Neural cell (in vitro differentiated cells): ENCODE results near the gene GRAP2. TPM values are rescaled to one million over a fixed set of nuclear protein-coding genes. Genes with fewer than 3 reads are reported as not detected.

Experiments used
- H2AFZ ChIP-seq: fragments of 200-600, 300-800 bp; sonication (generic), shearing (Covaris generic); 2 replicates; pipeline ENCODE4 v1.6.0; 2014; ENCODE audit warnings: low read depth, mild to moderate bottlenecking, antibody characterized with exemption, low read length, moderate library complexity
- H3F3A ChIP-seq: fragments of 200-600 bp; shearing (Covaris generic); 2 replicates; pipeline ENCODE4 v1.6.1; 2016; ENCODE audit warnings: mild to moderate bottlenecking, moderate library complexity, mixed read lengths, antibody characterized with exemption, low read length; ENCODE audit not compliant: insufficient read depth, poor library complexity, severe bottlenecking
- H3K27ac ChIP-seq: fragments of 200-600, 300-800 bp; sonication (generic), shearing (Covaris generic); 2 replicates; pipeline ENCODE4 v1.5.1; 2014; ENCODE audit warnings: mild to moderate bottlenecking, low read length, moderate library complexity
- H3K27me3 ChIP-seq: fragments of 300-800, 200-600 bp; sonication (generic), shearing (Covaris generic); 2 replicates; pipeline ENCODE4 v1.6.0; 2014; ENCODE audit warnings: mild to moderate bottlenecking, low read depth, low read length, moderate library complexity; ENCODE audit not compliant: insufficient read depth
- H3K36me3 ChIP-seq: fragments of 300-800, 200-600 bp; sonication (generic), shearing (Covaris generic); 2 replicates; pipeline ENCODE4 v1.5.1; 2014; ENCODE audit warnings: mild to moderate bottlenecking, antibody characterized with exemption, low read length, moderate library complexity; ENCODE audit not compliant: insufficient read depth
- H3K4me2 ChIP-seq: fragments of 300-800, 200-600 bp; sonication (generic), shearing (Covaris generic); 2 replicates; pipeline ENCODE4 v1.6.0; 2014; ENCODE audit warnings: mild to moderate bottlenecking, low read length
- H3K4me3 ChIP-seq: fragments of 300-800, 200-600 bp; sonication (generic), shearing (Covaris generic); 2 replicates; pipeline ENCODE4 v1.5.1; 2014; ENCODE audit warnings: mild to moderate bottlenecking, low read length, moderate library complexity
- H3K79me2 ChIP-seq: fragments of 200-600 bp; shearing (Covaris generic); replicated peaks from 2 replicates; pipeline ENCODE4 v1.6.0; 2014; ENCODE audit warnings: mild to moderate bottlenecking, low read length, moderate library complexity; ENCODE audit not compliant: insufficient read depth
- H3K9ac ChIP-seq: fragments of 300-800, 200-600 bp; sonication (generic), shearing (Covaris generic); 2 replicates; pipeline ENCODE4 v1.6.1; 2016; ENCODE audit warnings: mild to moderate bottlenecking, low read length, mixed read lengths
- H3K9me2 ChIP-seq: fragments of 200-600 bp; shearing (Covaris generic); 2 replicates; pipeline ENCODE4 v1.6.1; 2016; ENCODE audit warnings: mild to moderate bottlenecking, low read length, mixed read lengths; ENCODE audit not compliant: insufficient read depth
- H3K9me3 ChIP-seq: fragments of 200-600, 300-800 bp; sonication (generic), shearing (Covaris generic); 2 replicates; pipeline ENCODE4 v1.6.1; 2016; ENCODE audit warnings: mild to moderate bottlenecking, mixed run types, low read length, moderate library complexity, mixed read lengths
- H4K20me1 ChIP-seq: fragments of 200-600 bp; shearing (Covaris generic); 2 replicates; pipeline ENCODE4 v1.6.1; 2016; ENCODE audit warnings: mild to moderate bottlenecking, mixed run types; ENCODE audit not compliant: insufficient read depth
- CTCF ChIP-seq: fragments of 450-650 bp; IDR thresholded peaks from 2 replicates; pipeline ENCODE4 v1.5.1; 2014; ENCODE audit warnings: antibody characterized with exemption, mild to moderate bottlenecking, moderate library complexity; ENCODE audit not compliant: poor library complexity, severe bottlenecking
- EP300 ChIP-seq: fragments of 450-650 bp; conservative IDR thresholded peaks from 2 replicates; pipeline ENCODE4 v1.6.1; 2014; ENCODE audit warnings: antibody characterized with exemption, mild to moderate bottlenecking, moderate library complexity; ENCODE audit not compliant: poor library complexity, severe bottlenecking
- EZH2 ChIP-seq: fragments of 200-600, 300-800 bp; shearing (Covaris generic), sonication (generic); IDR thresholded peaks from 2 replicates; pipeline ENCODE4 v1.6.1; 2014; ENCODE audit warnings: antibody characterized with exemption, low read length, borderline replicate concordance, mild to moderate bottlenecking; ENCODE audit not compliant: insufficient read depth, poor library complexity, severe bottlenecking
- MXI1 ChIP-seq: fragments of 450-650 bp; conservative IDR thresholded peaks from 2 replicates; pipeline ENCODE4 v1.6.1; 2014; ENCODE audit warnings: antibody characterized with exemption, mild to moderate bottlenecking; ENCODE audit not compliant: poor library complexity, severe bottlenecking
- POLR2AphosphoS5 ChIP-seq: IDR thresholded peaks from 2 replicates; pipeline ENCODE4 v1.6.1; 2012
- RAD21 ChIP-seq: fragments of 450-650 bp; conservative IDR thresholded peaks from 2 replicates; pipeline ENCODE4 v1.6.1; 2014; ENCODE audit warnings: antibody characterized with exemption, mild to moderate bottlenecking, moderate library complexity
- SMC3 ChIP-seq: fragments of 450-650 bp; conservative IDR thresholded peaks from 2 replicates; pipeline ENCODE4 v1.6.1; 2014; ENCODE audit warnings: antibody characterized with exemption, mild to moderate bottlenecking, moderate library complexity; ENCODE audit not compliant: poor library complexity
- TAF1 ChIP-seq: IDR thresholded peaks from 2 replicates; pipeline ENCODE4 v1.6.1; 2012; ENCODE audit warnings: low read depth
- polyA plus RNA-seq: library from polyadenylated mRNA; depleted of rRNA; stranded (reverse); fragments of >200 nt; gene quantifications from 2 replicates; pipeline ENCODE4 v1.2.3, GENCODE V29; 2014
- TF ChIP-seq, protein P1 (sequence below): IDR thresholded peaks from 2 replicates; pipeline ENCODE4 v1.6.1; 2012; ENCODE audit warnings: borderline replicate concordance

The GRAP2 gene
- polyA plus RNA-seq, 1 donor from 2014 or later, result 0.30 TPM

GRCh38 chr22:39908737-39909136 lies 7.9 kb downstream of the GRAP2 start:
- no peaks in the 10 kb centered on the region for H3K79me2 ChIP-seq
- no peaks in the 10 kb centered on the region for H3K9me3 ChIP-seq
- H3K27me3 ChIP-seq, result no peaks in the 10 kb centered on the region
- H4K20me1 ChIP-seq, result no peaks in the 10 kb centered on the region
- H3K4me3 ChIP-seq, result no peak overlapping the region
- no peaks in the 10 kb centered on the region for H3F3A ChIP-seq
- H3K36me3 ChIP-seq, result no peaks in the 10 kb centered on the region
- no peaks in the 10 kb centered on the region for H3K9me2 ChIP-seq
- TF ChIP-seq, protein P1, sequence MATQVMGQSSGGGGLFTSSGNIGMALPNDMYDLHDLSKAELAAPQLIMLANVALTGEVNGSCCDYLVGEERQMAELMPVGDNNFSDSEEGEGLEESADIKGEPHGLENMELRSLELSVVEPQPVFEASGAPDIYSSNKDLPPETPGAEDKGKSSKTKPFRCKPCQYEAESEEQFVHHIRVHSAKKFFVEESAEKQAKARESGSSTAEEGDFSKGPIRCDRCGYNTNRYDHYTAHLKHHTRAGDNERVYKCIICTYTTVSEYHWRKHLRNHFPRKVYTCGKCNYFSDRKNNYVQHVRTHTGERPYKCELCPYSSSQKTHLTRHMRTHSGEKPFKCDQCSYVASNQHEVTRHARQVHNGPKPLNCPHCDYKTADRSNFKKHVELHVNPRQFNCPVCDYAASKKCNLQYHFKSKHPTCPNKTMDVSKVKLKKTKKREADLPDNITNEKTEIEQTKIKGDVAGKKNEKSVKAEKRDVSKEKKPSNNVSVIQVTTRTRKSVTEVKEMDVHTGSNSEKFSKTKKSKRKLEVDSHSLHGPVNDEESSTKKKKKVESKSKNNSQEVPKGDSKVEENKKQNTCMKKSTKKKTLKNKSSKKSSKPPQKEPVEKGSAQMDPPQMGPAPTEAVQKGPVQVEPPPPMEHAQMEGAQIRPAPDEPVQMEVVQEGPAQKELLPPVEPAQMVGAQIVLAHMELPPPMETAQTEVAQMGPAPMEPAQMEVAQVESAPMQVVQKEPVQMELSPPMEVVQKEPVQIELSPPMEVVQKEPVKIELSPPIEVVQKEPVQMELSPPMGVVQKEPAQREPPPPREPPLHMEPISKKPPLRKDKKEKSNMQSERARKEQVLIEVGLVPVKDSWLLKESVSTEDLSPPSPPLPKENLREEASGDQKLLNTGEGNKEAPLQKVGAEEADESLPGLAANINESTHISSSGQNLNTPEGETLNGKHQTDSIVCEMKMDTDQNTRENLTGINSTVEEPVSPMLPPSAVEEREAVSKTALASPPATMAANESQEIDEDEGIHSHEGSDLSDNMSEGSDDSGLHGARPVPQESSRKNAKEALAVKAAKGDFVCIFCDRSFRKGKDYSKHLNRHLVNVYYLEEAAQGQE, result no peak
- TF ChIP-seq RAD21 (no peak), TAF1 (no peak), CTCF (no peak), EZH2 (no peak), POLR2AphosphoS5 (no peak), EP300 (no peak), SMC3 (no peak), MXI1 (no peak)
- no peak overlapping the region for H2AFZ ChIP-seq
- H3K9ac ChIP-seq, result no peak overlapping the region
- H3K4me2 ChIP-seq, result no peak overlapping the region
- no peak overlapping the region for H3K27ac ChIP-seq

GRCh38 chr22:39910876-39911613 lies 10.2 kb downstream of the GRAP2 start:
- Histone ChIP-seq H3K27me3 (no peaks in the 10 kb centered on the region), H3F3A (no peaks in the 10 kb centered on the region), H3K79me2 (no peaks in the 10 kb centered on the region), H3K9me3 (no peaks in the 10 kb centered on the region), H2AFZ (no peak overlapping the region), H3K4me2 (no peak overlapping the region), H3K9me2 (no peaks in the 10 kb centered on the region), H3K4me3 (no peak overlapping the region), H4K20me1 (no peaks in the 10 kb centered on the region), H3K27ac (no peak overlapping the region), H3K36me3 (no peaks in the 10 kb centered on the region), H3K9ac (no peak overlapping the region)
- TF ChIP-seq POLR2AphosphoS5 (no peak), EP300 (no peak), RAD21 (no peak), EZH2 (no peak), CTCF (no peak)
- TF ChIP-seq, protein P1, result no peak
